Measurements from ENCODE around the gene SETMAR. TPM values are rescaled to one million over a fixed set of nuclear protein-coding genes. Genes with fewer than 3 reads are reported as not detected.

Gene SETMAR
- 11.7 and 11.8 TPM in 2 replicates for total RNA-seq (2022)
- Bru-seq, nascent RNA: percentile 82 among the genes with signal in this experiment
- percentile 69 among the genes with signal in this experiment for BruChase-seq, experiment 1, labeled RNA remaining after a 2-hour chase
- percentile 56 among the genes with signal in this experiment for BruChase-seq, experiment 2, labeled RNA remaining after a 6-hour chase
- long read RNA-seq, transcript SETMAR-204 (3 exons, 1,359 nt): major isoform, 6 of 16 reads
- long read RNA-seq, partial matches to known transcripts: 0 of 16 reads
- long read RNA-seq, other reads (novel, unspliced or antisense): 5 of 16 reads

DNA sequence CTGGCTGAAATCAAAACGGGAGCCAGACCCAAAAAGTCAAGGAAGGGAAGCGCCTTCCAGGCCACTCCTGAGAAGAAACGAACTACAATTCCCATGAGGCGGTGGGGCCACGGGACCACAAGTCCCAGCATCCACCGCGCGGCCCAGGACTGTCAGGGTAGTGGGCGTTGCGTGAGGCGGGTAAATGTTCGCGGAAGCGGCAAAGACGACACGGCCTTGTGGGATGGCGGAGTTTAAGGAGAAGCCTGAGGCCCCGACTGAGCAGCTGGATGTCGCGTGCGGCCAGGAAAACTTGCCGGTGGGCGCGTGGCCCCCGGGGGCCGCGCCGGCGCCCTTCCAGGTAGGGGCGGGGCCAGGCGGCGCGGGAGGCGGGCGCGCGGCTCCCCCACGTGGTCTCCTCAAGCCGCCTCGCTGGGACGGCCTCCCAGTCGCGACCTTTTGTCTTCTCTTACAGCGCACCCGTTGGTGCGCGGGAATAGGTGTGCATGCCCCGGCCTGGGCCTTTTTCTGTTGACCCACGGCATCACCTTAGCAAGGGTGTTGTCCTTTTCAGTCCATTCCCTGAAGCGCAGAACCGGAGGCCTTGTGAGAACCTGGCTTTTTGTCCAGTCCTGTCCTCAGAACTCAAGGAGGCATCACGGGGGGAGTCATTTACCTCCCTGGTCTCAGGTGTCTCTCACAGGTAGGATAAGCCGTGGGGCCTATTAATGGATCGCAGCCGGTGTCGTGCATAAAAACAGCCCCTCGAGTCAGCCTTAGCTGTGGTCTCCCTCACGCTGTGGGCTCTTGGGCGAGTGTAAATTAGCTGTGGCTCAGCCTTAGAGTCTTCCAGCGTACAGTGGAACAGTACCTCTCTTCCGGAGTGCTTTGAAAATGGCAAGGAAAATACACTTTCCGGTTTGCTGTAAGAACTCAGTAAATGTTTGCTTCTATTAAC lies at the start of gene SETMAR:
TSS of gene SETMAR (plus strand) at position 183 of the 937 bp plus-strand sequence. CDS start at position 185, 2 bp downstream.
- Histone ChIP-seq H3K9me3 (no peaks in the 10 kb centered on the region), H3K36me3 (ENCODE audit: control insufficient read depth, insufficient read depth, low read length) (no peaks in the 10 kb centered on the region), H3K27me3 (replicated peaks; ENCODE audit: control insufficient read depth, insufficient read depth, low read length) (no peaks in the 10 kb centered on the region), H3K4me1 (peaks cover 17% of the 10 kb centered on the region), H3K4me3 (ENCODE audit: low read depth, low read length) (peak within 1 kb of the TSS; percentile 81)
- TF ChIP-seq, protein P1, sequence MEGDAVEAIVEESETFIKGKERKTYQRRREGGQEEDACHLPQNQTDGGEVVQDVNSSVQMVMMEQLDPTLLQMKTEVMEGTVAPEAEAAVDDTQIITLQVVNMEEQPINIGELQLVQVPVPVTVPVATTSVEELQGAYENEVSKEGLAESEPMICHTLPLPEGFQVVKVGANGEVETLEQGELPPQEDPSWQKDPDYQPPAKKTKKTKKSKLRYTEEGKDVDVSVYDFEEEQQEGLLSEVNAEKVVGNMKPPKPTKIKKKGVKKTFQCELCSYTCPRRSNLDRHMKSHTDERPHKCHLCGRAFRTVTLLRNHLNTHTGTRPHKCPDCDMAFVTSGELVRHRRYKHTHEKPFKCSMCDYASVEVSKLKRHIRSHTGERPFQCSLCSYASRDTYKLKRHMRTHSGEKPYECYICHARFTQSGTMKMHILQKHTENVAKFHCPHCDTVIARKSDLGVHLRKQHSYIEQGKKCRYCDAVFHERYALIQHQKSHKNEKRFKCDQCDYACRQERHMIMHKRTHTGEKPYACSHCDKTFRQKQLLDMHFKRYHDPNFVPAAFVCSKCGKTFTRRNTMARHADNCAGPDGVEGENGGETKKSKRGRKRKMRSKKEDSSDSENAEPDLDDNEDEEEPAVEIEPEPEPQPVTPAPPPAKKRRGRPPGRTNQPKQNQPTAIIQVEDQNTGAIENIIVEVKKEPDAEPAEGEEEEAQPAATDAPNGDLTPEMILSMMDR (IDR thresholded peaks at IDR 0.05; ENCODE audit: insufficient read depth in 1 of 2, low read depth in 1 of 2, low read length in 1 of 2, severe bottlenecking in 1 of 2, unreplicated experiment in 1 of 2): no peak
- no peaks in the 10 kb centered on the region for H3K27me3 Mint-ChIP-seq (ENCODE audit: insufficient read depth, unreplicated experiment)
- H3K36me3 Mint-ChIP-seq (ENCODE audit: insufficient read depth, unreplicated experiment): peaks cover 5% of the 10 kb centered on the region
- BruUV-seq (replicated peaks): TSS peak; percentile 30
- POLR2A ChIA-PET: interaction anchor here (0.5 to 0.6 kb wide), 2 partner anchors 153 to 758 kb away, joined by 3 read pairs; no protein-coding TSS in a partner anchor
- H3K27ac Mint-ChIP-seq (ENCODE audit: unreplicated experiment): peak within 1 kb of the TSS; percentile 95
- peak; percentile 86 to 89 for DNase-seq
- peaks cover 16% of the 10 kb centered on the region for H3K4me1 Mint-ChIP-seq (ENCODE audit: low read depth, unreplicated experiment)
- intact Hi-C loops (cut with micrococcal nuclease; ENCODE audit: unreplicated experiment): no loop called here
- CTCF ChIA-PET: no interaction called here
- peak within 1 kb of the TSS; percentile 94 for H3K4me3 Mint-ChIP-seq (ENCODE audit: unreplicated experiment)
- no peaks in the 10 kb centered on the region for H3K9me3 Mint-ChIP-seq (ENCODE audit: unreplicated experiment)

DNA sequence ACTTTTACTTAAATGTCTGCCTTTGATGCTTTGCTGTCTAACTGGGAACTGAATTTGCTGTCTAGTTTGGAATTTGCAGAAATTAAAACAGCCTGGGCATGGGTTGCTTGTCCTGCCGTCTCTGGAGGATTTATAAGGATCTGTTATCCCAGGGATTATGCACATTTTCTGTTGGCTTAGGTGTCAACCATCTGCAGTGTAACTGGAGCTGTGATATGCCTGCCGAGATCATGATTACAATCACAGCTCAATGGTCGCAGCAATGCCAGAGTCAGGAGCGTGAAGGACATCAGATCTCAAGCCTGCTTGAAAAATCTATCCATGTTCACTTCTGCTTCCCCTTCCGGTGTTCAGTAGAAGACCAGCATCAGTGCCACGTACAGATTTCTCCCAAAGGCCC lies 41.8 kb upstream of the SETMAR start:
- Histone ChIP-seq H3K27me3 (replicated peaks; ENCODE audit: control insufficient read depth, insufficient read depth, low read length) (no peaks in the 10 kb centered on the region), H3K4me3 (ENCODE audit: low read depth, low read length) (no peak overlapping the region), H3K9me3 (no peaks in the 10 kb centered on the region), H3K36me3 (ENCODE audit: control insufficient read depth, insufficient read depth, low read length) (no peaks in the 10 kb centered on the region), H3K4me1 (no peaks in the 10 kb centered on the region)
- Mint-ChIP-seq H3K27me3 (ENCODE audit: insufficient read depth, unreplicated experiment) (no peaks in the 10 kb centered on the region), H3K4me3 (ENCODE audit: unreplicated experiment) (no peak overlapping the region), H3K27ac (ENCODE audit: unreplicated experiment) (no peak overlapping the region), H3K9me3 (ENCODE audit: unreplicated experiment) (no peaks in the 10 kb centered on the region), H3K36me3 (ENCODE audit: insufficient read depth, unreplicated experiment) (no peaks in the 10 kb centered on the region), H3K4me1 (ENCODE audit: low read depth, unreplicated experiment) (no peaks in the 10 kb centered on the region)
- CTCF ChIA-PET: no interaction called here
- no TSS peak for BruUV-seq (replicated peaks)
- POLR2A ChIA-PET: no interaction called here
- TF ChIP-seq, protein P1 (IDR thresholded peaks at IDR 0.05; ENCODE audit: insufficient read depth in 1 of 2, low read depth in 1 of 2, low read length in 1 of 2, severe bottlenecking in 1 of 2, unreplicated experiment in 1 of 2): no peak
- no peak for DNase-seq
- intact Hi-C loops (cut with micrococcal nuclease; ENCODE audit: unreplicated experiment): no loop called here

DNA sequence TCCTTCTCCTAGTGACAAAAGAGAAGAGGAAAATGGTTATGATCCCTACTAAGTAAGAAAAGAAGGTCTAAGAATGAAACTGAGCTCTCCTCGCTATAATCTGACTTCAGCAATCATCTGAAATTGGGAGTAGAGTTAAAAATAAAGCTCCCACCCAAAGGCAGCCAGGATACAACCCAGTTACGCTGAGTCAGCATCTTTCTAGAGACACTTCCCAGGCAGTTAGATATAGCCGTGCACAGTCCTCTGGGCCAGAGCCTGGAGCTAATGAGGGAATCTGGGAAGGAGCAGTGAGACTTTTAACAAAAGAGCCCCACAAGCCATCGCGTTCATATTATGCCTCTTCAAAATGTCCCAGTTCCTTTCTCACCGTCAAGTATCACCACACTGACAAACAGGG lies 39.1 kb upstream of the SETMAR start:
- Mint-ChIP-seq H3K27ac (ENCODE audit: unreplicated experiment) (no peak overlapping the region), H3K27me3 (ENCODE audit: insufficient read depth, unreplicated experiment) (no peaks in the 10 kb centered on the region), H3K4me3 (ENCODE audit: unreplicated experiment) (no peak overlapping the region), H3K4me1 (ENCODE audit: low read depth, unreplicated experiment) (no peaks in the 10 kb centered on the region), H3K9me3 (ENCODE audit: unreplicated experiment) (no peaks in the 10 kb centered on the region), H3K36me3 (ENCODE audit: insufficient read depth, unreplicated experiment) (no peaks in the 10 kb centered on the region)
- no peak for DNase-seq
- ChIA-PET CTCF (no interaction called here), POLR2A (no interaction called here)
- Histone ChIP-seq H3K27me3 (replicated peaks; ENCODE audit: control insufficient read depth, insufficient read depth, low read length) (no peaks in the 10 kb centered on the region), H3K36me3 (ENCODE audit: control insufficient read depth, insufficient read depth, low read length) (no peaks in the 10 kb centered on the region), H3K4me1 (no peaks in the 10 kb centered on the region), H3K9me3 (no peaks in the 10 kb centered on the region), H3K4me3 (ENCODE audit: low read depth, low read length) (no peak overlapping the region)
- BruUV-seq (replicated peaks): no TSS peak
- TF ChIP-seq, protein P1 (IDR thresholded peaks at IDR 0.05; ENCODE audit: insufficient read depth in 1 of 2, low read depth in 1 of 2, low read length in 1 of 2, severe bottlenecking in 1 of 2, unreplicated experiment in 1 of 2): no peak
- intact Hi-C loops (cut with micrococcal nuclease; ENCODE audit: unreplicated experiment): no loop called here
